HCT116 (cell line): ENCODE results near the gene FER. TPM values are rescaled to one million over a fixed set of nuclear protein-coding genes. Genes with fewer than 3 reads are reported as not detected.

Experiments
- ATAC-seq: fragments of 200-7000 bp; cut with Tn5 transposase; 2 replicates; pipeline ENCODE4 v1.9.1; 2020; ENCODE audit warnings: mild to moderate bottlenecking, moderate library complexity
- BruUV-seq: library from RNA; stranded (reverse); fragments of 400-500 nt; replicated peaks from 2 replicates; lab custom pipeline; 2021; lab: Mats Ljungman, UMichigan
- CTCF ChIA-PET: fragments of 300-600 bp; sonication (Branson Sonifier 250); formaldehyde crosslinking; loops from one replicate; lab custom pipeline; 2021; ENCODE audit warnings: antibody characterized with exemption; lab: Charles Lee
- POLR2A ChIA-PET: fragments of 300-600, 350-600 bp; sonication (Branson Sonifier 250); formaldehyde crosslinking; loops from one replicate; lab custom pipeline; 2021; ENCODE audit warnings: antibody characterized with exemption; lab: Charles Lee
- RAD21 ChIA-PET, 2 experiments: fragments of 300-600 bp; sonication (Branson Sonifier 250); formaldehyde crosslinking; loops; one replicate each; lab custom pipeline; 2023; ENCODE audit warnings: low total read pairs in 2 of 2; ENCODE audit not compliant: uncharacterized antibody in 2 of 2, unreplicated experiment in 2 of 2, low non-redundant PET in 1 of 2; lab: Charles Lee
- DNase-seq: peaks from one replicate; pipeline ENCODE4 v3.0.0-alpha.2; 2010; ENCODE audit warnings: low read depth, low spot score
- H2AFZ ChIP-seq: fragments of 200-600 bp; shearing (Covaris generic), sonication (generic); 2 replicates; pipeline ENCODE4 v1.6.1; 2017; ENCODE audit warnings: low read depth, mixed run types, mixed read lengths, antibody characterized with exemption, low read length; ENCODE audit not compliant: poor library complexity, severe bottlenecking
- H3K27ac ChIP-seq: 2 replicates; pipeline ENCODE4 v1.5.1; 2012; ENCODE audit warnings: low read depth, low read length
- H3K27me3 ChIP-seq: fragments of 200-600 bp; sonication (generic); 2 replicates; pipeline ENCODE4 v1.6.1; 2016; ENCODE audit warnings: mixed run types, low read length, mixed read lengths; ENCODE audit not compliant: insufficient read depth
- H3K36me3 ChIP-seq, 2 experiments: fragments of 200-500 bp in 1 of 2; fragments of 200-600 bp in 1 of 2; sonication (Bioruptor generic) in 1 of 2; sonication (generic) in 1 of 2; 2 replicates each; pipeline versions ENCODE4 v1.5.1 to v1.6.1; 2014 to 2016; ENCODE audit warnings: low read length in 2 of 2, inconsistent platforms in 1 of 2, mixed read lengths in 1 of 2, mixed run types in 1 of 2; ENCODE audit not compliant: insufficient read depth in 2 of 2, control insufficient read depth in 1 of 2
- H3K4me1 ChIP-seq, 2 experiments: fragments of 200-600 bp in 1 of 2; sonication (generic) in 1 of 2; 2 replicates each; pipeline versions ENCODE4 v1.5.1 to v1.6.1; 2012 to 2017; ENCODE audit warnings: low read length in 2 of 2, inconsistent platforms in 1 of 2, mild to moderate bottlenecking in 1 of 2, mixed read lengths in 1 of 2, mixed run types in 1 of 2, moderate library complexity in 1 of 2; ENCODE audit not compliant: insufficient read depth in 2 of 2, control insufficient read depth in 1 of 2
- H3K4me2 ChIP-seq: fragments of 200-600 bp; sonication (generic); 2 replicates; pipeline ENCODE4 v1.6.1; 2017; ENCODE audit warnings: mixed run types, low read length, mixed read lengths
- H3K4me3 ChIP-seq, 2 experiments: fragments of 200-600 bp in 1 of 2; sonication (generic) in 1 of 2; replicated peaks in 1 of 2; 2 replicates each; pipeline ENCODE4 v1.5.1; 2011 to 2016; ENCODE audit warnings: low read length in 2 of 2, control low read depth in 1 of 2, low read depth in 1 of 2, mild to moderate bottlenecking in 1 of 2, mixed read lengths in 1 of 2, mixed run types in 1 of 2
- H3K79me2 ChIP-seq: fragments of 200-600 bp; sonication (generic); 2 replicates; pipeline ENCODE4 v1.6.1; 2017; ENCODE audit warnings: mild to moderate bottlenecking, mixed run types, low read length, moderate library complexity, mixed read lengths; ENCODE audit not compliant: insufficient read depth
- H3K9ac ChIP-seq: fragments of 200-600 bp; sonication (generic); 2 replicates; pipeline ENCODE4 v1.6.1; 2016; ENCODE audit warnings: low read length, mixed read lengths
- H3K9me2 ChIP-seq: fragments of 200-600 bp; sonication (generic), shearing (Covaris generic); 2 replicates; pipeline ENCODE4 v1.6.1; 2017; ENCODE audit warnings: mixed run types, mild to moderate bottlenecking, moderate library complexity; ENCODE audit not compliant: insufficient read depth
- H3K9me3 ChIP-seq, 2 experiments: fragments of 200-500 bp in 1 of 2; fragments of 200-600 bp in 1 of 2; sonication (Bioruptor generic) in 1 of 2; sonication (generic) in 1 of 2; 2 replicates each; pipeline ENCODE4 v1.6.1; 2014 to 2017; ENCODE audit warnings: low read length in 2 of 2, mixed read lengths in 2 of 2, inconsistent platforms in 1 of 2, low read depth in 1 of 2, mild to moderate bottlenecking in 1 of 2, mixed run types in 1 of 2, moderate library complexity in 1 of 2; ENCODE audit not compliant: control insufficient read depth in 1 of 2, insufficient read depth in 1 of 2
- H4K20me1 ChIP-seq: fragments of 200-600 bp; sonication (generic), shearing (Covaris generic); 2 replicates; pipeline ENCODE4 v1.6.1; 2017; ENCODE audit warnings: mixed run types, mild to moderate bottlenecking, moderate library complexity; ENCODE audit not compliant: insufficient read depth
- ATF3 ChIP-seq: IDR thresholded peaks from 2 replicates; pipeline ENCODE4 v1.6.1; 2012
- CBX3 ChIP-seq: IDR thresholded peaks from 2 replicates; pipeline ENCODE4 v1.6.1; 2012; ENCODE audit warnings: low read depth
- EZH2phosphoT487 ChIP-seq: fragments of 200-600 bp; IDR thresholded peaks from 2 replicates; pipeline ENCODE4 v1.6.1; 2018; ENCODE audit warnings: antibody characterized with exemption, borderline replicate concordance
- POLR2A ChIP-seq: IDR thresholded peaks from 2 replicates; pipeline ENCODE4 v1.7.0; 2011; ENCODE audit warnings: borderline replicate concordance; ENCODE audit not compliant: insufficient read depth, insufficient read length; ENCODE audit errors: extremely low read depth
- POLR2AphosphoS5 ChIP-seq: IDR thresholded peaks from 2 replicates; pipeline ENCODE4 v1.6.1; 2011; ENCODE audit warnings: mild to moderate bottlenecking, low read depth, low read length, moderate library complexity
- RAD21 ChIP-seq: IDR thresholded peaks from 2 replicates; pipeline ENCODE4 v1.6.1; 2012; ENCODE audit warnings: low read depth, mild to moderate bottlenecking
- SIN3A ChIP-seq: IDR thresholded peaks from 2 replicates; pipeline ENCODE4 v1.6.1; 2012; ENCODE audit warnings: low read depth
- ZNF274 ChIP-seq: fragments of 200-500 bp; sonication (Bioruptor generic); IDR thresholded peaks from 2 replicates; pipeline ENCODE4 v1.6.1; 2014; ENCODE audit warnings: mild to moderate bottlenecking, low read depth, low read length, inconsistent platforms
- intact Hi-C: fragments of 100-400 bp; cut with micrococcal nuclease; formaldehyde crosslinking; loops from 2 replicates; pipeline ENCODE4 v1.10.0; 2022
- total RNA-seq: library from RNA; stranded (reverse); gene quantifications from one replicate; pipeline ENCODE4 v1.2.1, GENCODE V29; 2021; ENCODE audit not compliant: unreplicated experiment

FER gene
- total RNA-seq, 1 experiment from 2014 or later: 32.0 TPM

DNA sequence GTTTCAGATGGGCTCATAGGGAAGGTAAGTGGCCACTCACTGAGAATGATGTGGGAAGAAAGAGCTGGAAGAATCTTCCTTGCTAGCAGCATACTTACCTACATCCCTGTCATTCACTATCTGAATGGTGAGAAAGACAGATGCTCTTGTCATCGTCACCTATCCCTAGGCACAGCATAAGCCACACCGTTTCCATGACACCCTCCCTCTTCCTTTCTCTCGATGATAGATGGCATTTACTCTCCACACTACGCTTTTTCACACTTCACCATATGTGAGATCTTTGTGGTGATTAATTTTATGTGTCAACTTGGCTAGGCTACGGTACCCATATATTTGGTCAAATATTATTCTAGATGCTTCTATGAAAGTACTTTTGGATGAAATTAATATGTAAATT is 44.4 kb upstream of the FER start:
- Histone ChIP-seq H3K4me2 (no peak overlapping the region), H3K79me2 (no peaks in the 10 kb centered on the region), H2AFZ (no peak overlapping the region), H4K20me1 (no peaks in the 10 kb centered on the region), H3K4me3 (no peak overlapping the region), H3K36me3 (no peaks in the 10 kb centered on the region), H3K9me2 (no peaks in the 10 kb centered on the region; the same call in 1 of the 2 replicates), H3K27ac (no peak overlapping the region), H3K9me3 (no peaks in the 10 kb centered on the region), H3K27me3 (no peaks in the 10 kb centered on the region), H3K9ac (no peak overlapping the region), H3K4me1 (no peaks in the 10 kb centered on the region)
- ATAC-seq (no peak), DNase-seq (no peak)
- no TSS peak for BruUV-seq
- CTCF ChIA-PET: no interaction called here
- intact Hi-C loops: no loop called here
- RAD21 ChIA-PET: no interaction called here
- POLR2A ChIA-PET: no interaction called here
- TF ChIP-seq SIN3A (no peak), ATF3 (no peak), ZNF274 (no peak), EZH2phosphoT487 (no peak)

DNA sequence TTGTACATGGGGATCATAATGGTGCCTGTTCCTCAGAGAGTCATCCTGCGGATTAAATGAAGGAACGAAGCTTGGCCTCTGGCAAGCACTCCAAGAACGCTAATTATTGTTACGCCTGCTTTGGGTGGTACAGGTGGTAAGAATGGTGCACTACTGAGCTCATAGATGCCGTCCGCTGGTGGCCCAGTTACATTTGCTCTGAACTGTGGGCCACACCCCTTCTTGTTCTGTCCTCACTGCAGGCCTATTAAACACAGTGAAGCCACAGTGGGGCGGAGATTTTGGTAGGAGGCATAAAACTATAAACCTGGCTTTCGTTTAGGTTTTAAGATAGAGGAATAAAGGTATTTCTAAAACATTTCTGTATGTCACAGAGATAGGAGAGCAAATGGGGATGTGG is 40.6 kb upstream of the FER start:
- no TSS peak for BruUV-seq
- Histone ChIP-seq H3K9me3 (no peaks in the 10 kb centered on the region), H3K9me2 (no peaks in the 10 kb centered on the region; the same call in 1 of the 2 replicates), H2AFZ (no peak overlapping the region), H3K79me2 (no peaks in the 10 kb centered on the region), H3K4me1 (no peaks in the 10 kb centered on the region), H4K20me1 (no peaks in the 10 kb centered on the region), H3K4me2 (no peak overlapping the region), H3K9ac (no peak overlapping the region), H3K4me3 (no peak overlapping the region), H3K27ac (no peak overlapping the region), H3K36me3 (no peaks in the 10 kb centered on the region), H3K27me3 (no peaks in the 10 kb centered on the region)
- ChIA-PET RAD21 (no interaction called here), POLR2A (no interaction called here), CTCF (no interaction called here)
- TF ChIP-seq RAD21 (no peak), POLR2AphosphoS5 (no peak), POLR2A (no peak), ZNF274 (no peak), CBX3 (no peak)
- ATAC-seq: no peak
- no peak for DNase-seq
- intact Hi-C loops: no loop called here
